T1000 (cell line): ENCODE data around the gene CD38.

ENCODE experiments used
- DNase-seq: peaks from one replicate; lab custom pipeline; 2025; ENCODE audit warnings: mixed read lengths; lab: John Stamatoyannopoulos, UW

The CD38 gene

DNA sequence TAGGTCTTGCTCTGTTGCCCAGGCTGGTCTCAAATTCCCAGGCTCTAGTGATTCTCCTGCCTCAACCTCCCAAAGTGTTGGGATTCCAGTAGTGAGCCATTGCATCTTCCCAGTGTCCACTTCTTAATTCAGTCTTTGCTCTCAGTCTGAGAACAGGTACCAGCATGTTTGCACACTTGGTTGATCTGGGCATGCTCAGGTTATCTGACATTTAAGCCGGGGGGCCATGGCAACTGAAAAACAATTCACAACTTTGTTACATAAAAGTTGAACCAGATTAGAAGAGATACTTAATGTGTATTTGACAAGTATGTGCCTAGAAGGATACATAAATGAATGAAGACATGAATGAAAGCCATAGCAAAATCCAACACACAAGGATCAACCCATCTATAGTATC, 121.4 kb downstream of the CD38 start:
- no peak for DNase-seq

DNA sequence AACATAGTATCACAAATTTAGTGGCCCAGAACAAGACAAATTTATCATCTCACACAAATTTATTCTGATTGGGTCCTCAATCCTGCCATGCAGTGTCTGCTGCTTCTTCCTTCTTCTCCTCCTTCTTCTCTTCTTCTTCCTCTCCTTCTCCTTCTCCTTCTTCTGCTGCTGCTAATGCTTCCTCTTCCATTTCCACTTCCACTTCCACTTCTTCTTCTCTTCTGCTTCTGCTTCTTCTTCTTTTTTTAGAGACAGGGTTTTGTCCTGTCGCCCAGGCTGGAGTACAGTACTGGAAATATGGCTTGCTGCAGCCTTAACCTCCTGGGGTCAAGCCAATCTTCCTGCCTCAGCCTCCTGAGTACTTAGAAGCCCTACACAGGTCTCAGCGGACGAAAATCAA, 122.9 kb downstream of the CD38 start:
- no peak for DNase-seq

DNA sequence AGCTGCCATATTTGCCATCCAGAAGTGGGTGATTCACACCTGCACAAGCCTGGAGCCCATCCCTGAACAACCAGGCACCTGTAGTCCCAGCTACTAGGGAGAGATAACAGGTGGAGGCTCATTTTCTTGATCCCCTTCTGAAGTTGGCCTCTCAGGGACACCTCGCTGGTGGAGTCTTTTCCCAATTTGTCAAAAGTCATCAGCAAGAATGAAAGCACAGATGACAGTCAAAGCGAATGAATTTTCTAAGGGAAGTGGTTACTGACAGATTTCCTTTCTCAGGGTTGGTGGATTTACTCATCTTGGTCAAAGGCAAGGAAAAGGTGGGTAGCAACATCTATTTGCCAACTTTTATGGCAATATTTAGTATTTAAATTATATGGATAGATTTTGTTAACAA, 123.9 kb downstream of the CD38 start:
- no peak for DNase-seq

DNA sequence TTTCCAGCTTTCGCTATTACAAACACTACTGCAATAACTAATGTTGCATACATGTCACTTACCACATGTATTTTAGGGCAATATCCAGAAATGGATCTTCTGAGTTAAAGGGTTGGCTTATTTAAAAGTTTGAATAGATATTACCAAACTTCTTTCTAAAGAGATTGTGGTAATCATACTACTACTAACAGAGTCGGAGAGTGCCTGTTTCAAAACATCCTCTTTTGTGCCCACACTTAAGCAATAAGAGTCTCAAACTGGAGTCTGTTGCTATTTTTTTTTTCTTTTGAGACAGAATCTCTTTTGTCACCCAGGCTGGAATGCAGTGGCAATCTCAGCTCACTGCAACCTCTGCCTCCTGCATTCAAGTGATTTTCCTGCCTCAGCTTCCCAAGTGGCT, 124.6 kb downstream of the CD38 start:
- DNase-seq, result no peak
